Ascending aorta (tissue), 2 donors: ENCODE results near the gene ERP44. TPM values are rescaled to one million over a fixed set of nuclear protein-coding genes. Genes with fewer than 3 reads are reported as not detected.
"Not testable (repeated sequence)": the region's sequence is repeated elsewhere in the genome, so short reads cannot be mapped to it uniquely, and the experiment has no call there.

Experiments used
- DNase-seq, 2 donors: peaks; one replicate each; pipeline ENCODE4 v3.0.0-alpha.2; 2019; ENCODE audit warnings: low spot score in 2 of 2
- H3K27ac ChIP-seq, 2 donors: fragments of 200-600 bp; sonication (generic); one replicate each; pipeline ENCODE4 v1.5.1; 2016 to 2017; ENCODE audit warnings: mild to moderate bottlenecking in 1 of 2
- H3K27me3 ChIP-seq: fragments of 200-600 bp; sonication (generic); one replicate; pipeline ENCODE4 v1.5.1; 2017
- H3K36me3 ChIP-seq, 2 donors: fragments of 200-600 bp; sonication (generic); one replicate each; pipeline ENCODE4 v1.5.1; 2016
- H3K4me1 ChIP-seq, 2 donors: fragments of 200-600 bp; sonication (generic); one replicate each; pipeline ENCODE4 v1.5.1; 2016 to 2017; ENCODE audit warnings: mild to moderate bottlenecking in 1 of 2
- H3K4me3 ChIP-seq, 2 donors: fragments of 200-600 bp; sonication (generic); one replicate each; pipeline ENCODE4 v1.5.1; 2016 to 2017; ENCODE audit warnings: mild to moderate bottlenecking in 1 of 2
- H3K9me3 ChIP-seq, 2 donors: fragments of 200-600 bp; sonication (generic); one replicate each; pipeline ENCODE4 v1.5.1; 2016
- intact Hi-C: fragments of 100-400 bp; cut with DNase I; formaldehyde crosslinking; loops from one replicate; pipeline ENCODE4 v1.15.1; 2023
- total RNA-seq: library from RNA; depleted of rRNA; stranded (reverse); fragments of >200 nt; gene quantifications from one replicate; pipeline ENCODE4 v1.1.0, GENCODE V29; 2016
- TF ChIP-seq, protein P1 (sequence below), 3 experiments: fragments of 200-600 bp in 2 of 3; fragments of 450-650 bp in 1 of 3; sonication (generic) in 2 of 3; IDR thresholded peaks; one replicate each; pipeline ENCODE4 v1.5.1; 2016 to 2019; ENCODE audit warnings: antibody characterized with exemption in 3 of 3, mild to moderate bottlenecking in 1 of 3, moderate library complexity in 1 of 3

The ERP44 gene
- total RNA-seq, 1 donor from 2014 or later, result 10.7 TPM

- Histone ChIP-seq H3K36me3 (peaks cover 0 to 21% of the 10 kb centered on the region in 2 donors), H3K27ac (no peak overlapping the region), H3K4me3 (no peak overlapping the region), H3K9me3 (no peaks in the 10 kb centered on the region), H3K27me3 (no peaks in the 10 kb centered on the region), H3K4me1 (no peaks in the 10 kb centered on the region)
- DNase-seq, result no peak
- TF ChIP-seq, protein P1, sequence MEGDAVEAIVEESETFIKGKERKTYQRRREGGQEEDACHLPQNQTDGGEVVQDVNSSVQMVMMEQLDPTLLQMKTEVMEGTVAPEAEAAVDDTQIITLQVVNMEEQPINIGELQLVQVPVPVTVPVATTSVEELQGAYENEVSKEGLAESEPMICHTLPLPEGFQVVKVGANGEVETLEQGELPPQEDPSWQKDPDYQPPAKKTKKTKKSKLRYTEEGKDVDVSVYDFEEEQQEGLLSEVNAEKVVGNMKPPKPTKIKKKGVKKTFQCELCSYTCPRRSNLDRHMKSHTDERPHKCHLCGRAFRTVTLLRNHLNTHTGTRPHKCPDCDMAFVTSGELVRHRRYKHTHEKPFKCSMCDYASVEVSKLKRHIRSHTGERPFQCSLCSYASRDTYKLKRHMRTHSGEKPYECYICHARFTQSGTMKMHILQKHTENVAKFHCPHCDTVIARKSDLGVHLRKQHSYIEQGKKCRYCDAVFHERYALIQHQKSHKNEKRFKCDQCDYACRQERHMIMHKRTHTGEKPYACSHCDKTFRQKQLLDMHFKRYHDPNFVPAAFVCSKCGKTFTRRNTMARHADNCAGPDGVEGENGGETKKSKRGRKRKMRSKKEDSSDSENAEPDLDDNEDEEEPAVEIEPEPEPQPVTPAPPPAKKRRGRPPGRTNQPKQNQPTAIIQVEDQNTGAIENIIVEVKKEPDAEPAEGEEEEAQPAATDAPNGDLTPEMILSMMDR (IDR thresholded peaks at IDR 0.05), result no peak
- intact Hi-C loops, result no loop called here
Observed at GRCh38 chr9:99998866-99999265, 99.9 kb downstream of the ERP44 start.

DNA sequence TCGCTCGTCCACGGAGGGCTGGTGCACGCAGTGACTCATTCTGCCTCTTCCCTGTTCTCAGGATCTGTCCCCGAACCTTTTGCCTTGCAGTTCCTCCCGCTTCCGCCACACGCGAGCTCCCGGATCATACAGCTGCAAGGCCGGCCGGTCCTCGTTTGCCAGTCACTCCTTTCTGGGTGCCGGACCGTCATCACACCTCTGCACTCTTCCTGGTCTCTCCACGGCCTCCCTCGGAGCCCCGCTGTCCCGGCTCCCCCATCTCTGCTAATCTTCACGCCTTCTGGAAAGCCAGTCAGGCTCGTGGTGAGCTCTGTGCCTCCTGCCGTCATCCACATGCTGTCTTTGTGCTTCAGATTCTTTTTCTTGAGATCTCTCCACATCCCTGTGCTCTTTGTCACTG is 100.5 kb downstream of the ERP44 start:
- intact Hi-C loops, result no loop called here
- Histone ChIP-seq H3K27me3 (no peaks in the 10 kb centered on the region), H3K4me1 (no peaks in the 10 kb centered on the region), H3K4me3 (no peak overlapping the region), H3K36me3 (peaks cover 0 to 15% of the 10 kb centered on the region in 2 donors), H3K9me3 (peaks cover 0 to 6% of the 10 kb centered on the region in 2 donors), H3K27ac (no peak overlapping the region)
- TF ChIP-seq, protein P1 (IDR thresholded peaks at IDR 0.05), result no peak
- no peak for DNase-seq

DNA sequence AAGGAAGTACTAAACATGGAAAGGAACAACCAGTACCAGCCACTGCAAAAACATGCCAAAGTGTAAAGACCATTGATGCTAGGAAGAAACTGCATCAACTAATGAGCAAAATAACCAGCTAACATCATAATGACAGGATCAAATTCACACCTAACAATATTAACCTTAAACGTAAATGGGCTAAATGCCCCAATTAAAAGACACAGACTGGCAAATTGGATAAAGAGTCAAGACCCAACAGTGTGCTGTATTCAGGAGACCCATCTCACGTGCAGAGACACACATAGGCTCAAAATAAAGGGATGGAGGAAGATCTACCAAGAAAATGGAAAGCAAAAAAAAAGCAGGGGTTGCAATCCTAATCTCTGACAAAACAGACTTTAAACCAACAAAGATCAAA is 108.3 kb downstream of the ERP44 start:
- intact Hi-C loops, DNase-seq: not testable (repeated sequence)

DNA sequence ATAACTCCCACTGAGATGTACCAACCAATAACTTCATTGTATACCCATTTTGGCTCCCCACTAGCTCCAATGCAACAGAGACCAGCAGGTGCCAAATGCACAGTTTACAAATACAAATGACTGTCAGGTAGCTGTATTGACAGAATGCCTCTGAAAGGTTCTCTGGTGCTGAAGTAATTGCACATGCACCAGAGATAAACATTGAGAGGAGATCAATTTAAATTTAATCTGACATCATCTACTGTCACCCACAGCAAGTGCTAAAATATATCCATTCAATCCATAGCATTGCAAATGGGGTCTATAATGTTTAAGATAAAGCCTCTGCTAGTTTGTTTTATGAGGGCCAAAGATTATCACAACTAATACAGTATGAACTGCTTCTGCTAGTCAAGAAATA is 112.2 kb downstream of the ERP44 start:
- Histone ChIP-seq H3K9me3 (peaks cover 7 to 32% of the 10 kb centered on the region in 2 donors), H3K36me3 (peaks cover 15 to 16% of the 10 kb centered on the region in 2 donors), H3K4me3 (no peak overlapping the region), H3K27me3 (no peaks in the 10 kb centered on the region), H3K4me1 (no peaks in the 10 kb centered on the region), H3K27ac (no peak overlapping the region)
- intact Hi-C loops, result no loop called here
- no peak for DNase-seq
- TF ChIP-seq, protein P1 (IDR thresholded peaks at IDR 0.05), result no peak

More for the DNA sequence above, 108.3 kb downstream of the ERP44 start:
- Histone ChIP-seq H3K9me3 (peaks cover 7 to 52% of the 10 kb centered on the region in 2 donors), H3K36me3 (peaks cover 10 to 18% of the 10 kb centered on the region in 2 donors)
- H3K4me1 ChIP-seq, H3K4me3 ChIP-seq, H3K27ac ChIP-seq, H3K27me3 ChIP-seq: not testable (repeated sequence)

GRCh38 chr9:99980598-99980997 is 118.2 kb downstream of the ERP44 start:
- TF ChIP-seq, protein P1 (IDR thresholded peaks at IDR 0.05), result no peak
- Histone ChIP-seq H3K36me3 (peaks cover 5 to 9% of the 10 kb centered on the region in 2 donors), H3K27ac (no peak overlapping the region), H3K4me3 (no peak overlapping the region), H3K27me3 (no peaks in the 10 kb centered on the region), H3K4me1 (no peaks in the 10 kb centered on the region), H3K9me3 (no peaks in the 10 kb centered on the region)
- DNase-seq, result no peak
- intact Hi-C loops, result no loop called here

DNA sequence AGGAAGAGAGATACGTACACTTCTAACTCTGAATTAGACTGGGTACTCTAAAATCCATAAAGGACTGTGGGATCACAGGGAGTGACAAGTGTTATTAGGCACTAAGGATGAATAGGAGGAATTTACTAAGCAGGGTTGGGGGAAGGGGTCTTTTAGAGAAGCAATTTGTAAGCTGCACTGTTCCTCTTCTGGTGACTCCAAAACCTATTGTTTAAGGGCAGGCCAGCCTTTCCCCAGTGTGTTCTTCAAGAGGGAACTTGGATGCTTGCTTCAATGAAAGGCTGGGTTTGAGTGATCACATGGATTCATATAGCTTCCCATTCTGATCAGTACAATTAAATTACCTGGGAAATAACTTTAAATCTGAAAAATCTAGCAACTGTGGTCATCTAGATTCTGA is 120.6 kb downstream of the ERP44 start:
- Histone ChIP-seq H3K27ac (no peak overlapping the region), H3K4me3 (no peak overlapping the region), H3K27me3 (no peaks in the 10 kb centered on the region), H3K4me1 (no peaks in the 10 kb centered on the region), H3K36me3 (peaks cover 5 to 12% of the 10 kb centered on the region in 2 donors), H3K9me3 (no peaks in the 10 kb centered on the region)
- TF ChIP-seq, protein P1 (IDR thresholded peaks at IDR 0.05), result no peak
- intact Hi-C loops, result no loop called here
- DNase-seq, result no peak
